HCT116 (cell line): Measurements from ENCODE around the gene SMAGP. TPM values are rescaled to one million over a fixed set of nuclear protein-coding genes. Genes with fewer than 3 reads are reported as not detected.

Experiments
- ATAC-seq: fragments of 200-7000 bp; cut with Tn5 transposase; 2 replicates; pipeline ENCODE4 v1.9.1; 2020; ENCODE audit warnings: mild to moderate bottlenecking, moderate library complexity
- BruUV-seq: library from RNA; stranded (reverse); fragments of 400-500 nt; replicated peaks from 2 replicates; lab custom pipeline; 2021; lab: Mats Ljungman, UMichigan
- CTCF ChIA-PET: fragments of 300-600 bp; sonication (Branson Sonifier 250); formaldehyde crosslinking; loops from one replicate; lab custom pipeline; 2021; ENCODE audit warnings: antibody characterized with exemption; lab: Charles Lee
- POLR2A ChIA-PET: fragments of 300-600, 350-600 bp; sonication (Branson Sonifier 250); formaldehyde crosslinking; loops from one replicate; lab custom pipeline; 2021; ENCODE audit warnings: antibody characterized with exemption; lab: Charles Lee
- RAD21 ChIA-PET, 2 experiments: fragments of 300-600 bp; sonication (Branson Sonifier 250); formaldehyde crosslinking; loops; one replicate each; lab custom pipeline; 2023; ENCODE audit warnings: low total read pairs in 2 of 2; ENCODE audit not compliant: uncharacterized antibody in 2 of 2, unreplicated experiment in 2 of 2, low non-redundant PET in 1 of 2; lab: Charles Lee
- DNase-seq: peaks from one replicate; pipeline ENCODE4 v3.0.0-alpha.2; 2010; ENCODE audit warnings: low read depth, low spot score
- H2AFZ ChIP-seq: fragments of 200-600 bp; shearing (Covaris generic), sonication (generic); 2 replicates; pipeline ENCODE4 v1.6.1; 2017; ENCODE audit warnings: low read depth, mixed run types, mixed read lengths, antibody characterized with exemption, low read length; ENCODE audit not compliant: poor library complexity, severe bottlenecking
- H3K27ac ChIP-seq: 2 replicates; pipeline ENCODE4 v1.5.1; 2012; ENCODE audit warnings: low read depth, low read length
- H3K27me3 ChIP-seq: fragments of 200-600 bp; sonication (generic); 2 replicates; pipeline ENCODE4 v1.6.1; 2016; ENCODE audit warnings: mixed run types, low read length, mixed read lengths; ENCODE audit not compliant: insufficient read depth
- H3K36me3 ChIP-seq, 2 experiments: fragments of 200-500 bp in 1 of 2; fragments of 200-600 bp in 1 of 2; sonication (Bioruptor generic) in 1 of 2; sonication (generic) in 1 of 2; 2 replicates each; pipeline versions ENCODE4 v1.5.1 to v1.6.1; 2014 to 2016; ENCODE audit warnings: low read length in 2 of 2, inconsistent platforms in 1 of 2, mixed read lengths in 1 of 2, mixed run types in 1 of 2; ENCODE audit not compliant: insufficient read depth in 2 of 2, control insufficient read depth in 1 of 2
- H3K4me1 ChIP-seq, 2 experiments: fragments of 200-600 bp in 1 of 2; sonication (generic) in 1 of 2; 2 replicates each; pipeline versions ENCODE4 v1.5.1 to v1.6.1; 2012 to 2017; ENCODE audit warnings: low read length in 2 of 2, inconsistent platforms in 1 of 2, mild to moderate bottlenecking in 1 of 2, mixed read lengths in 1 of 2, mixed run types in 1 of 2, moderate library complexity in 1 of 2; ENCODE audit not compliant: insufficient read depth in 2 of 2, control insufficient read depth in 1 of 2
- H3K4me2 ChIP-seq: fragments of 200-600 bp; sonication (generic); 2 replicates; pipeline ENCODE4 v1.6.1; 2017; ENCODE audit warnings: mixed run types, low read length, mixed read lengths
- H3K4me3 ChIP-seq, 2 experiments: fragments of 200-600 bp in 1 of 2; sonication (generic) in 1 of 2; replicated peaks in 1 of 2; 2 replicates each; pipeline ENCODE4 v1.5.1; 2011 to 2016; ENCODE audit warnings: low read length in 2 of 2, control low read depth in 1 of 2, low read depth in 1 of 2, mild to moderate bottlenecking in 1 of 2, mixed read lengths in 1 of 2, mixed run types in 1 of 2
- H3K79me2 ChIP-seq: fragments of 200-600 bp; sonication (generic); 2 replicates; pipeline ENCODE4 v1.6.1; 2017; ENCODE audit warnings: mild to moderate bottlenecking, mixed run types, low read length, moderate library complexity, mixed read lengths; ENCODE audit not compliant: insufficient read depth
- H3K9ac ChIP-seq: fragments of 200-600 bp; sonication (generic); 2 replicates; pipeline ENCODE4 v1.6.1; 2016; ENCODE audit warnings: low read length, mixed read lengths
- H3K9me2 ChIP-seq: fragments of 200-600 bp; sonication (generic), shearing (Covaris generic); 2 replicates; pipeline ENCODE4 v1.6.1; 2017; ENCODE audit warnings: mixed run types, mild to moderate bottlenecking, moderate library complexity; ENCODE audit not compliant: insufficient read depth
- H3K9me3 ChIP-seq, 2 experiments: fragments of 200-500 bp in 1 of 2; fragments of 200-600 bp in 1 of 2; sonication (Bioruptor generic) in 1 of 2; sonication (generic) in 1 of 2; 2 replicates each; pipeline ENCODE4 v1.6.1; 2014 to 2017; ENCODE audit warnings: low read length in 2 of 2, mixed read lengths in 2 of 2, inconsistent platforms in 1 of 2, low read depth in 1 of 2, mild to moderate bottlenecking in 1 of 2, mixed run types in 1 of 2, moderate library complexity in 1 of 2; ENCODE audit not compliant: control insufficient read depth in 1 of 2, insufficient read depth in 1 of 2
- H4K20me1 ChIP-seq: fragments of 200-600 bp; sonication (generic), shearing (Covaris generic); 2 replicates; pipeline ENCODE4 v1.6.1; 2017; ENCODE audit warnings: mixed run types, mild to moderate bottlenecking, moderate library complexity; ENCODE audit not compliant: insufficient read depth
- FOSL1 ChIP-seq: IDR thresholded peaks from 2 replicates; pipeline ENCODE4 v1.6.1; 2012; ENCODE audit warnings: low read depth
- RAD21 ChIP-seq: IDR thresholded peaks from 2 replicates; pipeline ENCODE4 v1.6.1; 2012; ENCODE audit warnings: low read depth, mild to moderate bottlenecking
- SRF ChIP-seq: IDR thresholded peaks from 2 replicates; pipeline ENCODE4 v1.6.1; 2012; ENCODE audit warnings: low read depth
- YY1 ChIP-seq: IDR thresholded peaks from 2 replicates; pipeline ENCODE4 v1.6.1; 2011; ENCODE audit warnings: low read length, low read depth, moderate library complexity, mild to moderate bottlenecking; ENCODE audit not compliant: insufficient replicate concordance; ENCODE audit errors: extremely low read depth
- ZFX ChIP-seq: fragments of 450-650 bp; IDR thresholded peaks from 2 replicates; pipeline ENCODE4 v1.6.1; 2017
- intact Hi-C: fragments of 100-400 bp; cut with micrococcal nuclease; formaldehyde crosslinking; loops from 2 replicates; pipeline ENCODE4 v1.10.0; 2022
- total RNA-seq: library from RNA; stranded (reverse); gene quantifications from one replicate; pipeline ENCODE4 v1.2.1, GENCODE V29; 2021; ENCODE audit not compliant: unreplicated experiment
- TF ChIP-seq, protein P1 (sequence below): IDR thresholded peaks from 2 replicates; pipeline ENCODE4 v1.6.1; 2011; ENCODE audit warnings: mild to moderate bottlenecking, low read length, moderate library complexity; ENCODE audit not compliant: insufficient replicate concordance; ENCODE audit errors: extremely low read depth
- TF ChIP-seq, protein P2 (sequence below): IDR thresholded peaks from 2 replicates; pipeline ENCODE4 v1.6.1; 2012; ENCODE audit warnings: low read depth
- TF ChIP-seq, protein P3 (sequence below): IDR thresholded peaks from 2 replicates; pipeline ENCODE4 v1.6.1; 2012

SMAGP gene
- total RNA-seq, 1 experiment from 2014 or later: 39.9 TPM

DNA sequence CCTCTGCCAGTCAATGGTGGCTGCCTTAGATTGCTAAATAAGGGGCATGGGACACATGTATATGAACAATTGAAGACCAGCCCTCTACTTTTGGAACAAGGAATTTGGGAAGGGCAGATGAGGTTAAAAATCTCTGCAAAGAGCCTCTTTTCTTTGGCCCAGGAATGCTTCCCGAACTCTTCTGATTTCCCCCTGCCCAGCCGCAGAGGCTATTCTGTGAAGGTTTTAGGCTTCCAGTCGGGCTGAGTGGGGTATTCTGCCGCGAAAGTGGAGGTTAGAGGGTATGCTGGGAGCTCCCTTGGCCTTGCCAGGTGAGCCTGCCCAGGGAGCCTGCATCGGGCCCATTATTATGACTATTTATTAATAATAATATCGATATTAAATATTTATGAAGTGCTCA is 53.6 kb downstream of the SMAGP start:
- peak overlapping the region; percentile 90 for H3K4me2 ChIP-seq
- intact Hi-C loops: loop anchor here (2.0 to 10.0 kb wide), 2 partner anchors 44 to 132 kb away; partner anchors contain the start of genes CSRNP2 and TFCP2

DNA sequence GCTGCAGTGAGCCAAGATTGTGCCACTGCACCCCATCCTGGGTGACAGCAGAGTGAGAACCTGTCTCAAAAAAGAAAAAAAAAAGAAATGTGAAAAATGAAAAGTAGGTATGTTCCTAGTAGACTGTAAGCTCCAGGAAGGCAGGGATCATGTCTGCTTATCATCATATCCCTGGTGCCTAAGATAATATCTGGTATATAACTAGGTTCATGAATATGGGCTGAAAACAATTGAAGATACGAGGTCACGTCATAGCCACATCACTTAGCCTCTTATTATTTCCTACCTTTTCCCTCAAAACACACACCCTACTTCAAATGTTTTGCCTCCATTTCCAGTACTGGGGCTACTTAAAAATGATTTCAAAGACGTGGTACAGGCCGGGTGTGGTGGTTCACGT is 55.3 kb downstream of the SMAGP start:
- CTCF ChIA-PET: no interaction called here
- Histone ChIP-seq H3K9me2 (no peaks in the 10 kb centered on the region), H3K4me2 (no peak overlapping the region), H3K9ac (no peak overlapping the region), H3K4me3 (no peak overlapping the region), H3K79me2 (no peaks in the 10 kb centered on the region), H3K36me3 (no peaks in the 10 kb centered on the region), H3K27me3 (no peaks in the 10 kb centered on the region), H4K20me1 (no peaks in the 10 kb centered on the region), H3K4me1 (peaks cover 6 to 24% of the 10 kb centered on the region in 2 experiments; a peak in 3 of 4 replicates), H3K9me3 (no peaks in the 10 kb centered on the region), H3K27ac (no peak overlapping the region), H2AFZ (no peak overlapping the region)
- intact Hi-C loops: loop anchor here (10.0 kb wide), 1 partner anchor 130 kb away; the partner anchor contains the start of gene CSRNP2
- ATAC-seq: no peak
- POLR2A ChIA-PET: no interaction called here
- no peak for DNase-seq
- no TSS peak for BruUV-seq
- TF ChIP-seq YY1: no peak
- no peak for TF ChIP-seq RAD21
- TF ChIP-seq, protein P1, sequence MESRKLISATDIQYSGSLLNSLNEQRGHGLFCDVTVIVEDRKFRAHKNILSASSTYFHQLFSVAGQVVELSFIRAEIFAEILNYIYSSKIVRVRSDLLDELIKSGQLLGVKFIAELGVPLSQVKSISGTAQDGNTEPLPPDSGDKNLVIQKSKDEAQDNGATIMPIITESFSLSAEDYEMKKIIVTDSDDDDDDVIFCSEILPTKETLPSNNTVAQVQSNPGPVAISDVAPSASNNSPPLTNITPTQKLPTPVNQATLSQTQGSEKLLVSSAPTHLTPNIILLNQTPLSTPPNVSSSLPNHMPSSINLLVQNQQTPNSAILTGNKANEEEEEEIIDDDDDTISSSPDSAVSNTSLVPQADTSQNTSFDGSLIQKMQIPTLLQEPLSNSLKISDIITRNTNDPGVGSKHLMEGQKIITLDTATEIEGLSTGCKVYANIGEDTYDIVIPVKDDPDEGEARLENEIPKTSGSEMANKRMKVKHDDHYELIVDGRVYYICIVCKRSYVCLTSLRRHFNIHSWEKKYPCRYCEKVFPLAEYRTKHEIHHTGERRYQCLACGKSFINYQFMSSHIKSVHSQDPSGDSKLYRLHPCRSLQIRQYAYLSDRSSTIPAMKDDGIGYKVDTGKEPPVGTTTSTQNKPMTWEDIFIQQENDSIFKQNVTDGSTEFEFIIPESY: no peak
- TF ChIP-seq ZFX: no peak
- TF ChIP-seq, protein P2, sequence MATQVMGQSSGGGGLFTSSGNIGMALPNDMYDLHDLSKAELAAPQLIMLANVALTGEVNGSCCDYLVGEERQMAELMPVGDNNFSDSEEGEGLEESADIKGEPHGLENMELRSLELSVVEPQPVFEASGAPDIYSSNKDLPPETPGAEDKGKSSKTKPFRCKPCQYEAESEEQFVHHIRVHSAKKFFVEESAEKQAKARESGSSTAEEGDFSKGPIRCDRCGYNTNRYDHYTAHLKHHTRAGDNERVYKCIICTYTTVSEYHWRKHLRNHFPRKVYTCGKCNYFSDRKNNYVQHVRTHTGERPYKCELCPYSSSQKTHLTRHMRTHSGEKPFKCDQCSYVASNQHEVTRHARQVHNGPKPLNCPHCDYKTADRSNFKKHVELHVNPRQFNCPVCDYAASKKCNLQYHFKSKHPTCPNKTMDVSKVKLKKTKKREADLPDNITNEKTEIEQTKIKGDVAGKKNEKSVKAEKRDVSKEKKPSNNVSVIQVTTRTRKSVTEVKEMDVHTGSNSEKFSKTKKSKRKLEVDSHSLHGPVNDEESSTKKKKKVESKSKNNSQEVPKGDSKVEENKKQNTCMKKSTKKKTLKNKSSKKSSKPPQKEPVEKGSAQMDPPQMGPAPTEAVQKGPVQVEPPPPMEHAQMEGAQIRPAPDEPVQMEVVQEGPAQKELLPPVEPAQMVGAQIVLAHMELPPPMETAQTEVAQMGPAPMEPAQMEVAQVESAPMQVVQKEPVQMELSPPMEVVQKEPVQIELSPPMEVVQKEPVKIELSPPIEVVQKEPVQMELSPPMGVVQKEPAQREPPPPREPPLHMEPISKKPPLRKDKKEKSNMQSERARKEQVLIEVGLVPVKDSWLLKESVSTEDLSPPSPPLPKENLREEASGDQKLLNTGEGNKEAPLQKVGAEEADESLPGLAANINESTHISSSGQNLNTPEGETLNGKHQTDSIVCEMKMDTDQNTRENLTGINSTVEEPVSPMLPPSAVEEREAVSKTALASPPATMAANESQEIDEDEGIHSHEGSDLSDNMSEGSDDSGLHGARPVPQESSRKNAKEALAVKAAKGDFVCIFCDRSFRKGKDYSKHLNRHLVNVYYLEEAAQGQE: no peak
- TF ChIP-seq, protein P3, sequence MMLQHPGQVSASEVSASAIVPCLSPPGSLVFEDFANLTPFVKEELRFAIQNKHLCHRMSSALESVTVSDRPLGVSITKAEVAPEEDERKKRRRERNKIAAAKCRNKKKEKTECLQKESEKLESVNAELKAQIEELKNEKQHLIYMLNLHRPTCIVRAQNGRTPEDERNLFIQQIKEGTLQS: no peak
- RAD21 ChIA-PET: no interaction called here

More for the DNA sequence above, 53.6 kb downstream of the SMAGP start:
- ChIA-PET CTCF (interaction anchor here (1.9 kb wide), 1 partner anchor 22 kb away, joined by 10 read pairs; the partner anchor contains the start of gene DAZAP2), RAD21 (interaction anchor here in 1 of 2 experiments (1.3 kb wide), 1 partner anchor 125 kb away, joined by 5 read pairs; no protein-coding TSS in a partner anchor), POLR2A (interaction anchor here (1.4 to 2.4 kb wide), 2 partner anchors 10 to 22 kb away, joined by 4 to 14 read pairs; partner anchors contain the start of gene DAZAP2)
- no peaks in the 10 kb centered on the region for H4K20me1 ChIP-seq
- peak overlapping the region; percentile 62 to 64 for H3K4me3 ChIP-seq
- no peaks in the 10 kb centered on the region for H3K9me2 ChIP-seq
- no TSS peak for BruUV-seq
- H3K27ac ChIP-seq: no peak overlapping the region
- no peak for TF ChIP-seq FOSL1
- no peak for TF ChIP-seq RAD21
- TF ChIP-seq SRF: no peak
- TF ChIP-seq, protein P1: no peak
- no peak overlapping the region for H2AFZ ChIP-seq
- no peaks in the 10 kb centered on the region for H3K9me3 ChIP-seq
- no peak for ATAC-seq
- DNase-seq: no peak
- H3K4me1 ChIP-seq: peaks cover 6 to 24% of the 10 kb centered on the region in 2 experiments; a peak in 3 of 4 replicates
- H3K36me3 ChIP-seq: no peaks in the 10 kb centered on the region
- H3K9ac ChIP-seq: no peak overlapping the region
- no peaks in the 10 kb centered on the region for H3K27me3 ChIP-seq
- no peaks in the 10 kb centered on the region for H3K79me2 ChIP-seq
